ENCODE data around the gene ERC2. TPM values are rescaled to one million over a fixed set of nuclear protein-coding genes. Genes with fewer than 3 reads are reported as not detected.

The ERC2 gene
- total and polyA plus RNA-seq, 2 of the 8 experiments (the other 6 are each of a cell fraction or from before 2014, with no cell fraction given): 16.4 to 22.8 TPM

DNA sequence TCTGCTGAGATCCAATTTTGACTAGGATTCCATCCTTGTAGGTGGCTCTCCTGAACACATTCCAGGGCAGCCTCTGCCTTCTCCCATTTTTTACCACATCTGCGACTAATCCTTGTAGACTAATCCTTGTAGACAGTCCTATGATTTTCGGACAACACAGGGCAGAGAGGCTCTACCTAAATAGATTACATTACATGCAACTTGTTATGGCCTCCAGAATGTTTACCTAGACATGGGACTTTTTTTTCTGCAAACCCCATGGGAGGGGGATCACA is 741.8 kb downstream of the ERC2 start (continued):
- TF ChIP-seq SIRT6 (IDR thresholded peaks at IDR 0.05; ENCODE audit: low read length) (no peak), CHD2 (IDR thresholded peaks at IDR 0.05; ENCODE audit: low read length) (no peak)

All from H1 (cell line).